HCT116 (cell line): ENCODE results near the gene MGME1.

Experiments used
- CBX3 ChIP-seq: IDR thresholded peaks from 2 replicates; pipeline ENCODE4 v1.6.1; 2012; ENCODE audit warnings: low read depth
- CTCF ChIP-seq, 3 experiments: fragments of 200-600 bp in 1 of 3; sonication (generic) in 1 of 3; IDR thresholded peaks in 2 of 3; conservative IDR thresholded peaks in 1 of 3; 2 replicates each; pipeline ENCODE4 v1.5.1; 2012 to 2017; ENCODE audit warnings: low read depth in 2 of 3, low read length in 2 of 3, antibody characterized with exemption in 1 of 3, borderline replicate concordance in 1 of 3, control low read depth in 1 of 3, mild to moderate bottlenecking in 1 of 3, mixed read lengths in 1 of 3, mixed run types in 1 of 3, moderate library complexity in 1 of 3; ENCODE audit not compliant: insufficient read depth in 1 of 3
- POLR2A ChIP-seq: IDR thresholded peaks from 2 replicates; pipeline ENCODE4 v1.7.0; 2011; ENCODE audit warnings: borderline replicate concordance; ENCODE audit not compliant: insufficient read depth, insufficient read length; ENCODE audit errors: extremely low read depth

- no peak for TF ChIP-seq CTCF (IDR thresholded peaks at IDR 0.05 in 2 of 3, conservative IDR thresholded peaks at IDR 0.05 in 1 of 3; ENCODE audit: borderline replicate concordance in 1 of 3, insufficient read depth in 1 of 3, low read depth in 2 of 3, low read length in 2 of 3)
- TF ChIP-seq POLR2A = no peak
- no peak for TF ChIP-seq CBX3
Measured at GRCh38 chr20:17928211-17928611, 40.6 kb upstream of the MGME1 start.
